Keratinocyte (primary cell): ENCODE results near the gene PPME1. TPM values are rescaled to one million over a fixed set of nuclear protein-coding genes. Genes with fewer than 3 reads are reported as not detected.

Experiments used
- DNase-seq: peaks from one replicate; pipeline ENCODE4 v3.0.0-alpha.2; 2011; ENCODE audit warnings: low read depth, missing footprints, low spot score
- FAIRE-seq: peaks from 2 replicates; lab custom pipeline; 2011; peaks lifted over from hg19 to GRCh38; lab: Jason Lieb, UNC
- H2AFZ ChIP-seq: 2 replicates; pipeline ENCODE4 v1.6.0; 2012; ENCODE audit warnings: low read length, control low read depth, inconsistent platforms; ENCODE audit not compliant: control insufficient read depth
- H3K27ac ChIP-seq: 2 replicates; pipeline ENCODE4 v1.5.1; 2011; ENCODE audit warnings: low read length; ENCODE audit not compliant: control insufficient read depth, insufficient read depth
- H3K27me3 ChIP-seq: 3 replicates; pipeline ENCODE4 v1.6.0; 2011; ENCODE audit warnings: low read length; ENCODE audit not compliant: control insufficient read depth, insufficient read depth; ENCODE audit errors: extremely low read depth
- H3K36me3 ChIP-seq, 2 experiments: 2 replicates in 1 of 2; 3 replicates in 1 of 2; pipeline ENCODE4 v1.5.1; 2011; ENCODE audit warnings: low read length in 2 of 2, mild to moderate bottlenecking in 1 of 2; ENCODE audit not compliant: control insufficient read depth in 2 of 2, insufficient read depth in 2 of 2; ENCODE audit errors: extremely low read depth in 1 of 2
- H3K4me1 ChIP-seq: 3 replicates; pipeline ENCODE4 v1.5.1; 2011; ENCODE audit warnings: low read length; ENCODE audit not compliant: control insufficient read depth, insufficient read depth; ENCODE audit errors: extremely low read depth
- H3K4me2 ChIP-seq: 3 replicates; pipeline ENCODE4 v1.6.0; 2011; ENCODE audit warnings: low read depth, low read length; ENCODE audit not compliant: control insufficient read depth, insufficient read depth; ENCODE audit errors: extremely low read depth
- H3K4me3 ChIP-seq, 3 experiments: fragments of 200-600 bp in 1 of 3; sonication (generic) in 1 of 3; 2 replicates in 2 of 3; 3 replicates in 1 of 3; pipeline ENCODE4 v1.5.1; 2011 to 2016; ENCODE audit warnings: low read length in 3 of 3, mild to moderate bottlenecking in 3 of 3, control low read depth in 2 of 3, inconsistent platforms in 1 of 3, low read depth in 1 of 3, mixed read lengths in 1 of 3, mixed run types in 1 of 3, moderate library complexity in 1 of 3; ENCODE audit not compliant: control insufficient read depth in 2 of 3, insufficient read depth in 2 of 3; ENCODE audit errors: extremely low read depth in 1 of 3
- H3K79me2 ChIP-seq: 2 replicates; pipeline ENCODE4 v1.6.0; 2012; ENCODE audit warnings: low read length; ENCODE audit not compliant: control insufficient read depth, insufficient read depth
- H3K9ac ChIP-seq: 3 replicates; pipeline ENCODE4 v1.6.0; 2011; ENCODE audit warnings: low read length; ENCODE audit not compliant: control insufficient read depth, insufficient read depth; ENCODE audit errors: extremely low read depth
- H3K9me1 ChIP-seq: 3 replicates; pipeline ENCODE4 v1.6.0; 2011; ENCODE audit warnings: low read length; ENCODE audit not compliant: control insufficient read depth, insufficient read depth; ENCODE audit errors: extremely low read depth
- H3K9me3 ChIP-seq: 2 replicates; pipeline ENCODE4 v1.5.1; 2012; ENCODE audit warnings: low read depth, low read length; ENCODE audit not compliant: control insufficient read depth
- H4K20me1 ChIP-seq: 3 replicates; pipeline ENCODE4 v1.6.0; 2011; ENCODE audit warnings: low read length; ENCODE audit not compliant: control insufficient read depth, insufficient read depth; ENCODE audit errors: extremely low read depth
- CTCF ChIP-seq, 3 experiments: IDR thresholded peaks in 1 of 3; conservative IDR thresholded peaks in 1 of 3; optimal IDR thresholded peaks in 1 of 3; 2 replicates in 2 of 3; 3 replicates in 1 of 3; pipeline versions ENCODE3 to v1.5.1; 2011; ENCODE audit warnings: low read length in 3 of 3, mild to moderate bottlenecking in 3 of 3, moderate library complexity in 2 of 3, control low read depth in 1 of 3, inconsistent platforms in 1 of 3; ENCODE audit not compliant: insufficient read depth in 2 of 3; ENCODE audit errors: extremely low read depth in 1 of 3
- EZH2 ChIP-seq: IDR thresholded peaks from one replicate; pipeline ENCODE4 v1.6.1; 2012; ENCODE audit warnings: inconsistent platforms, mild to moderate bottlenecking, low read length, moderate library complexity
- dilution Hi-C: fragments of 300-500 bp; cut with MboI; formaldehyde crosslinking; loops from one replicate; pipeline ENCODE4 v1.7.0; 2020; ENCODE audit warnings: low sequenced_read_pairs; ENCODE audit not compliant: extremely low pct_ligation_motif_present
- polyA plus RNA-seq, 5 experiments: library from polyadenylated mRNA; depleted of rRNA in 3 of 5; stranded (reverse) in 3 of 5; stranded (forward) in 1 of 5; unstranded in 1 of 5; fragments of >200 nt; gene quantifications; 1 replicate in 1 of 5; 2 replicates in 3 of 5; 3 replicates in 1 of 5; pipeline versions ENCODE4 v1.2.1 to v1.2.3, GENCODE V29; 2011 to 2012; ENCODE audit warnings: missing spikeins in 2 of 5, low read depth in 1 of 5, low replicate concordance in 1 of 5

Gene PPME1
- polyA plus RNA-seq, 1 donor (not counting 4 experiments of a cell fraction or from before 2014, with no cell fraction given) = 34.0 TPM

GRCh38 chr11:74168838-74169237 lies 2.3 kb upstream of the PPME1 start:
- TF ChIP-seq CTCF (optimal IDR thresholded peaks at IDR 0.05 in 1 of 3, IDR thresholded peaks at IDR 0.05 in 1 of 3, conservative IDR thresholded peaks at IDR 0.05 in 1 of 3; ENCODE audit: extremely low read depth in 1 of 3, insufficient read depth in 2 of 3, low read length in 3 of 3) (no peak), EZH2 (no peak)
- Histone ChIP-seq H3K27ac (no peak overlapping the region), H3K36me3 (peaks cover 0 to 8% of the 10 kb centered on the region in 2 experiments), H3K4me3 (no peak overlapping the region), H3K9ac (no peak overlapping the region), H3K27me3 (no peaks in the 10 kb centered on the region), H3K4me2 (peak overlapping the region; percentile 98), H3K4me1 (peaks cover 15% of the 10 kb centered on the region), H4K20me1 (no peaks in the 10 kb centered on the region), H3K9me1 (no peaks in the 10 kb centered on the region), H3K79me2 (peaks cover 39% of the 10 kb centered on the region), H3K9me3 (no peaks in the 10 kb centered on the region), H2AFZ (no peak overlapping the region)
- DNase-seq = no peak
- dilution Hi-C loops = no loop called here
- no peak for FAIRE-seq

DNA sequence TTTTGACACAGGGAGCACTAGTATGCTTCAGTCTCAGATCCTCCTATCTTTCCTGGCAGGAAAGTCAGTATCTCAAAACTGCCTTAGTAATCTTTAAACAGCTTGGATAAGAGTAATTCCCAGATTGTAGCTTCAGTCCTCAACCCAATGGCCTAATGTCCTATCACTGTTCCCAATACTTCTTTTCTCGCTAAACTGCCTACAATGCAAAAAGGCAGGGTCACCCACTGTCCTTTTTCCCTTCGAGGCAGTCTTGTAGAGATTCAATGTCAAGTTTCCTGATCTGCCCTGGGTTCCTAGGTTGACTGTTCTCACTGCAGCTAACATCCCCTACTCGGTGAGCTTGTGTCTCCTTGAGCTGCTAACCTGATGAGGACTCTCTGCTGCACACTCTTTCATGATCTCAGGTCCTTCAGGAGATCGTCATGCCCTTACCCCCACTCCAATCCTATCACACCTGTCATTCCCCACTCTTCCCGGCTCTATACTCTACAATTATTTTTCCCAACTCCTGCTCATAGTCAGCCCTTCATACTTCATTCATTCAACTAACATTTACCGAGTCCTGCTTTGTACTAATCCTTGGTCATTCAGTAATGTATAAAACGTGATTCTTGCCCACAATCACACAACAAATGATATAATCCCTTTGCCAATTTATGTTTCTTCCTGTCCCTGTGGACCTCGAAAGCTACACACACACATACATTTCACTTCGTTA lies 1.2 kb upstream of the PPME1 start:
- Histone ChIP-seq H2AFZ (peak overlapping the region; percentile 96), H3K9me1 (no peaks in the 10 kb centered on the region), H4K20me1 (no peaks in the 10 kb centered on the region), H3K27me3 (no peaks in the 10 kb centered on the region), H3K4me3 (peak overlapping the region; percentile 85 to 94 (median 88)), H3K4me1 (peaks cover 15% of the 10 kb centered on the region), H3K4me2 (peak overlapping the region; percentile 98), H3K79me2 (peaks cover 50% of the 10 kb centered on the region), H3K9ac (peak overlapping the region; percentile 75), H3K36me3 (peaks cover 0 to 3% of the 10 kb centered on the region in 2 experiments), H3K9me3 (no peaks in the 10 kb centered on the region), H3K27ac (peak overlapping the region; percentile 66)
- dilution Hi-C loops = no loop called here
- DNase-seq (no peak), FAIRE-seq (peak; percentile 53)
- TF ChIP-seq EZH2 (no peak), CTCF (optimal IDR thresholded peaks at IDR 0.05 in 1 of 3, IDR thresholded peaks at IDR 0.05 in 1 of 3, conservative IDR thresholded peaks at IDR 0.05 in 1 of 3; ENCODE audit: extremely low read depth in 1 of 3, insufficient read depth in 2 of 3, low read length in 3 of 3) (no peak)
